SK-N-SH (cell line): Measurements from ENCODE around the gene MAN2B2. TPM values are rescaled to one million over a fixed set of nuclear protein-coding genes. Genes with fewer than 3 reads are reported as not detected.

Experiments
- CTCF ChIA-PET: fragments of 300-600, 350-600 bp; formaldehyde crosslinking; extraction: SDS; loops from one replicate; lab custom pipeline; 2021; lab: Yijun Ruan, JAX
- POLR2A ChIA-PET: fragments of 350-600 bp; sonication (Branson Sonifier 250); formaldehyde crosslinking; extraction: SDS; loops from one replicate; lab custom pipeline; 2020; ENCODE audit warnings: antibody characterized with exemption, inconsistent platforms; lab: Yijun Ruan, JAX
- DNase-seq: peaks from one replicate; pipeline ENCODE4 v3.0.0; 2012
- H2AFZ ChIP-seq: fragments of 200-600 bp; sonication (generic); 2 replicates; pipeline ENCODE4 v1.8.1; 2016; ENCODE audit warnings: antibody characterized with exemption, mild to moderate bottlenecking, low read depth
- H3F3A ChIP-seq: fragments of 200-600 bp; sonication (generic); replicated peaks from 2 replicates; pipeline ENCODE3; 2016; ENCODE audit warnings: antibody characterized with exemption, mild to moderate bottlenecking; ENCODE audit not compliant: insufficient read depth
- H3K27ac ChIP-seq, 2 experiments: fragments of 200-500 bp in 1 of 2; fragments of 200-600 bp in 1 of 2; sonication (Bioruptor generic) in 1 of 2; sonication (generic), shearing (Covaris generic) in 1 of 2; 2 replicates each; pipeline versions ENCODE4 v1.5.1 to v1.6.1; 2014 to 2016; ENCODE audit warnings: low read depth in 2 of 2, inconsistent platforms in 1 of 2, low read length in 1 of 2, mild to moderate bottlenecking in 1 of 2, mixed read lengths in 1 of 2
- H3K27me3 ChIP-seq: fragments of 200-600 bp; sonication (generic), shearing (Covaris generic); 2 replicates; pipeline ENCODE4 v1.6.1; 2016; ENCODE audit warnings: mixed run types; ENCODE audit not compliant: insufficient read depth
- H3K36me3 ChIP-seq, 2 experiments: fragments of 200-500 bp in 1 of 2; fragments of 200-600 bp in 1 of 2; sonication (Bioruptor generic) in 1 of 2; sonication (generic) in 1 of 2; replicated peaks in 1 of 2; 2 replicates each; pipeline versions ENCODE3 to v1.5.1; 2014 to 2016; ENCODE audit warnings: low read length in 1 of 2, mild to moderate bottlenecking in 1 of 2; ENCODE audit not compliant: insufficient read depth in 2 of 2, control insufficient read depth in 1 of 2
- H3K4me1 ChIP-seq, 2 experiments: fragments of 200-500 bp in 1 of 2; fragments of 200-600 bp in 1 of 2; sonication (Bioruptor generic) in 1 of 2; sonication (generic), shearing (Covaris generic) in 1 of 2; 2 replicates each; pipeline versions ENCODE4 v1.5.1 to v1.6.1; 2014 to 2016; ENCODE audit warnings: low read depth in 1 of 2, low read length in 1 of 2, mixed run types in 1 of 2; ENCODE audit not compliant: insufficient read depth in 2 of 2, control insufficient read depth in 1 of 2
- H3K4me2 ChIP-seq: fragments of 200-600 bp; sonication (generic), shearing (Covaris generic); 2 replicates; pipeline ENCODE4 v1.6.1; 2017; ENCODE audit warnings: mixed run types
- H3K4me3 ChIP-seq, 2 experiments: fragments of 200-500 bp in 1 of 2; fragments of 200-600 bp in 1 of 2; sonication (Bioruptor generic) in 1 of 2; sonication (generic), shearing (Covaris generic) in 1 of 2; 2 replicates each; pipeline versions ENCODE4 v1.5.1 to v1.8.1; 2014 to 2016; ENCODE audit warnings: low read depth in 2 of 2, inconsistent platforms in 1 of 2, low read length in 1 of 2, mild to moderate bottlenecking in 1 of 2, mixed read lengths in 1 of 2, moderate library complexity in 1 of 2
- H3K79me2 ChIP-seq: fragments of 200-600 bp; sonication (generic); 2 replicates; pipeline ENCODE4 v1.8.1; 2017; ENCODE audit warnings: mild to moderate bottlenecking; ENCODE audit not compliant: insufficient read depth
- H3K9ac ChIP-seq: fragments of 200-600 bp; sonication (generic); 2 replicates; pipeline ENCODE4 v1.6.1; 2017; ENCODE audit warnings: mixed run types
- H3K9me2 ChIP-seq: fragments of 200-600 bp; sonication (generic); 2 replicates; pipeline ENCODE4 v1.6.1; 2017; ENCODE audit warnings: mixed run types
- H3K9me3 ChIP-seq: fragments of 200-600 bp; sonication (generic); 2 replicates; pipeline ENCODE4 v1.6.1; 2017; ENCODE audit warnings: mixed run types, mild to moderate bottlenecking, moderate library complexity
- H4K20me1 ChIP-seq: fragments of 200-600 bp; sonication (generic); 2 replicates; pipeline ENCODE4 v1.6.1; 2017; ENCODE audit warnings: mild to moderate bottlenecking, mixed run types; ENCODE audit not compliant: insufficient read depth
- CHD2 ChIP-seq: fragments of 150-350 bp; IDR thresholded peaks from 2 replicates; pipeline ENCODE4 v1.6.1; 2018; ENCODE audit warnings: low read length; ENCODE audit not compliant: partially characterized antibody
- FOXJ3 ChIP-seq: sonication (generic); formaldehyde crosslinking; IDR thresholded peaks from 2 replicates; pipeline ENCODE4 v1.5.1; 2020; ENCODE audit warnings: mild to moderate bottlenecking, missing genetic modification reagents
- MXI1 ChIP-seq: IDR thresholded peaks from 2 replicates; pipeline ENCODE4 v1.6.1; 2012; ENCODE audit warnings: mild to moderate bottlenecking, low read depth, low read length, improper control_type of control experiment
- RAD21 ChIP-seq: IDR thresholded peaks from 2 replicates; pipeline ENCODE4 v1.6.1; 2012; ENCODE audit warnings: mild to moderate bottlenecking, low read length
- RCOR1 ChIP-seq: fragments of 150-350 bp; IDR thresholded peaks from 2 replicates; pipeline ENCODE4 v1.6.1; 2017; ENCODE audit warnings: antibody characterized with exemption, low read length
- WGBS: methylation state at CpG from one replicate; pipeline ENCODE4 v1.1.6; 2017; ENCODE audit warnings: low lambda C conversion rate; 5-methylcytosine and 5-hydroxymethylcytosine counted together
- polyA plus RNA-seq, 3 experiments: library from polyadenylated mRNA; depleted of rRNA; stranded (reverse); fragments of >200 nt; gene quantifications; 2 replicates each; pipeline ENCODE4 v1.2.3, GENCODE V29; 2012
- TF ChIP-seq, protein P1 (sequence below): fragments of 150-350 bp; IDR thresholded peaks from 2 replicates; pipeline ENCODE4 v1.6.1; 2017; ENCODE audit warnings: antibody characterized with exemption, low read length, low read depth, borderline replicate concordance
- TF ChIP-seq, protein P2 (sequence below): fragments of 200-600 bp; sonication (generic); IDR thresholded peaks from 2 replicates; pipeline ENCODE4 v1.6.1; 2017; ENCODE audit warnings: antibody characterized with exemption, mild to moderate bottlenecking, moderate library complexity
- TF ChIP-seq, protein P3 (sequence below): IDR thresholded peaks from 2 replicates; pipeline ENCODE4 v1.4.0; 2012; ENCODE audit warnings: low read depth, borderline replicate concordance
- TF ChIP-seq, protein P4 (sequence below): IDR thresholded peaks from 2 replicates; pipeline ENCODE4; 2012
- TF ChIP-seq, protein P5 (sequence below): IDR thresholded peaks from 2 replicates; pipeline ENCODE4 v1.6.1; 2012; ENCODE audit warnings: mild to moderate bottlenecking, low read depth, low read length, moderate library complexity

The MAN2B2 gene
- polyA plus RNA-seq, 1 of the 3 experiments (the other 2 are of a cell fraction), result 24.9 TPM

DNA sequence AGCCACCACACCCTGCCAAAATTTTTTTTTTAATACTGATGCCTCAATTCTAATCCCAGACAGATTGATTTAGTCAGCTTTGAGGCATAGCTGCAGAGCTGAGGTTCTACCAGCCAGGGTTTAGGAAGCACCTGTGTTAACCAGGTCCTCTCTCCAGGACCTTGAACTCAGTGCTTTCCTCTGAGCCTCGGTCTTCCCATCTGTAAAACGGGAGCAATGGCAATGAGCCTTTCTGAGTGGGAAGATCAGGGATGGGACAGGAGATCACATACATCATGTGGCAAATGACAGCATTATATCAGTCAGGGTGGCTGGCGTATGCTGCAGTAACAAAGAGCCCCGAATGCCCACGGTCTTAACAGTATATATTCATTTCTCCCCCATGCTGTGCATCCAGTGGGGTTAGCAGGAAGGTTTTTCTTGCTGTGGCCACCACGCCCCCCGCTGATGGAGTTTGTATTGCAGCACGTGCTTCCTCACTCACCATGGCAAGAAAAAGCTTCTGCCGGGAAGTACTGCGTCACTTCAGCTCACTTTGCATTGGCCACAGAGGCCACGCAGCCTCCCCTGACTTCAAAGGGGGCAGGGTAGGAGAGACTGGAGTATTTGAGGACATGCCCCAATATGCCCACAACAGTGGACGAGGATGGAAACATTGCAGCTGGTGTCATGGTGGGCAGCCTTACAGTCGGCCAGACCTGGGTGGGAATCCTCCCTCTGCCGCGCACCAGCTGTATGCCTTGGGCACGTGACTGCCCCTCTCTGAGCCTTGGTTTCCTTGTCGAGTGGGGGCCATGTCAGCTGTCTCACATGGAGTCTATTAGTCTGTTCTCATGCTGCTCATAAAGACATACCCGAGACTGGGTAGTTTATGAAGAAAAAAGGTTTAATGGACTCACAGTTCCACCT, 41.4 kb downstream of the MAN2B2 start (continued):
- TF ChIP-seq FOXJ3 (CRISPR knock-in tag) (no peak), RAD21 (no peak), RCOR1 (no peak)

DNA sequence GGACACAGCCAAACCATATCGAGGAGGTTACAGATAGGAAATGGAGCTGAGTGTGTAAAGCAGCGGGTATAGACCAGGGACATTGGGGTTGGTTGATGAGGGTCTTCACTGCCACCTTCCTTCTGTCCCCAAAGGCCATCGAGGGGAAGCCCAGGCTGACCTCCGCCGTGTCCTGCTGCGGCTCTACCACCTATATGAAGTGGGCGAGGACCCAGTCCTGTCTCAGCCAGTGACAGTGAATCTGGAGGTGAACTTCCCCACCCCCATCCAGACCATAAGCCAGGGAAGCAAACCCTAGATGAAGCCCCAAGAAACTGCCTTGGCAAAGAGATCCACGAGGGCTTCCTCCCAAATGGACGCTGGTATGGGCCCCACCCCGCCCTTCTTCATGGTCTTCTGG, 42.3 kb downstream of the MAN2B2 start:
- Histone ChIP-seq H3K4me3 (no peak overlapping the region), H3K79me2 (no peaks in the 10 kb centered on the region), H3K9me2 (no peaks in the 10 kb centered on the region), H4K20me1 (no peaks in the 10 kb centered on the region), H3K9me3 (no peaks in the 10 kb centered on the region), H3F3A (no peaks in the 10 kb centered on the region), H3K4me2 (no peak overlapping the region), H3K27ac (no peak overlapping the region), H2AFZ (no peak overlapping the region), H3K36me3 (peaks cover 0 to 12% of the 10 kb centered on the region in 2 experiments), H3K27me3 (no peaks in the 10 kb centered on the region), H3K4me1 (no peaks in the 10 kb centered on the region), H3K9ac (no peak overlapping the region)
- TF ChIP-seq, protein P1, sequence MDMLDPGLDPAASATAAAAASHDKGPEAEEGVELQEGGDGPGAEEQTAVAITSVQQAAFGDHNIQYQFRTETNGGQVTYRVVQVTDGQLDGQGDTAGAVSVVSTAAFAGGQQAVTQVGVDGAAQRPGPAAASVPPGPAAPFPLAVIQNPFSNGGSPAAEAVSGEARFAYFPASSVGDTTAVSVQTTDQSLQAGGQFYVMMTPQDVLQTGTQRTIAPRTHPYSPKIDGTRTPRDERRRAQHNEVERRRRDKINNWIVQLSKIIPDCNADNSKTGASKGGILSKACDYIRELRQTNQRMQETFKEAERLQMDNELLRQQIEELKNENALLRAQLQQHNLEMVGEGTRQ, result no peak
- TF ChIP-seq, protein P2, sequence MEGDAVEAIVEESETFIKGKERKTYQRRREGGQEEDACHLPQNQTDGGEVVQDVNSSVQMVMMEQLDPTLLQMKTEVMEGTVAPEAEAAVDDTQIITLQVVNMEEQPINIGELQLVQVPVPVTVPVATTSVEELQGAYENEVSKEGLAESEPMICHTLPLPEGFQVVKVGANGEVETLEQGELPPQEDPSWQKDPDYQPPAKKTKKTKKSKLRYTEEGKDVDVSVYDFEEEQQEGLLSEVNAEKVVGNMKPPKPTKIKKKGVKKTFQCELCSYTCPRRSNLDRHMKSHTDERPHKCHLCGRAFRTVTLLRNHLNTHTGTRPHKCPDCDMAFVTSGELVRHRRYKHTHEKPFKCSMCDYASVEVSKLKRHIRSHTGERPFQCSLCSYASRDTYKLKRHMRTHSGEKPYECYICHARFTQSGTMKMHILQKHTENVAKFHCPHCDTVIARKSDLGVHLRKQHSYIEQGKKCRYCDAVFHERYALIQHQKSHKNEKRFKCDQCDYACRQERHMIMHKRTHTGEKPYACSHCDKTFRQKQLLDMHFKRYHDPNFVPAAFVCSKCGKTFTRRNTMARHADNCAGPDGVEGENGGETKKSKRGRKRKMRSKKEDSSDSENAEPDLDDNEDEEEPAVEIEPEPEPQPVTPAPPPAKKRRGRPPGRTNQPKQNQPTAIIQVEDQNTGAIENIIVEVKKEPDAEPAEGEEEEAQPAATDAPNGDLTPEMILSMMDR, result no peak
- no peak for TF ChIP-seq CHD2
- TF ChIP-seq, protein P3, sequence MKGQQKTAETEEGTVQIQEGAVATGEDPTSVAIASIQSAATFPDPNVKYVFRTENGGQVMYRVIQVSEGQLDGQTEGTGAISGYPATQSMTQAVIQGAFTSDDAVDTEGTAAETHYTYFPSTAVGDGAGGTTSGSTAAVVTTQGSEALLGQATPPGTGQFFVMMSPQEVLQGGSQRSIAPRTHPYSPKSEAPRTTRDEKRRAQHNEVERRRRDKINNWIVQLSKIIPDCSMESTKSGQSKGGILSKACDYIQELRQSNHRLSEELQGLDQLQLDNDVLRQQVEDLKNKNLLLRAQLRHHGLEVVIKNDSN, result no peak
- TF ChIP-seq, protein P4, sequence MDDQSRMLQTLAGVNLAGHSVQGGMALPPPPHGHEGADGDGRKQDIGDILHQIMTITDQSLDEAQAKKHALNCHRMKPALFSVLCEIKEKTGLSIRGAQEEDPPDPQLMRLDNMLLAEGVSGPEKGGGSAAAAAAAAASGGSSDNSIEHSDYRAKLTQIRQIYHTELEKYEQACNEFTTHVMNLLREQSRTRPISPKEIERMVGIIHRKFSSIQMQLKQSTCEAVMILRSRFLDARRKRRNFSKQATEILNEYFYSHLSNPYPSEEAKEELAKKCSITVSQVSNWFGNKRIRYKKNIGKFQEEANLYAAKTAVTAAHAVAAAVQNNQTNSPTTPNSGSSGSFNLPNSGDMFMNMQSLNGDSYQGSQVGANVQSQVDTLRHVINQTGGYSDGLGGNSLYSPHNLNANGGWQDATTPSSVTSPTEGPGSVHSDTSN, result no peak
- no peak for TF ChIP-seq MXI1
- TF ChIP-seq, protein P5, sequence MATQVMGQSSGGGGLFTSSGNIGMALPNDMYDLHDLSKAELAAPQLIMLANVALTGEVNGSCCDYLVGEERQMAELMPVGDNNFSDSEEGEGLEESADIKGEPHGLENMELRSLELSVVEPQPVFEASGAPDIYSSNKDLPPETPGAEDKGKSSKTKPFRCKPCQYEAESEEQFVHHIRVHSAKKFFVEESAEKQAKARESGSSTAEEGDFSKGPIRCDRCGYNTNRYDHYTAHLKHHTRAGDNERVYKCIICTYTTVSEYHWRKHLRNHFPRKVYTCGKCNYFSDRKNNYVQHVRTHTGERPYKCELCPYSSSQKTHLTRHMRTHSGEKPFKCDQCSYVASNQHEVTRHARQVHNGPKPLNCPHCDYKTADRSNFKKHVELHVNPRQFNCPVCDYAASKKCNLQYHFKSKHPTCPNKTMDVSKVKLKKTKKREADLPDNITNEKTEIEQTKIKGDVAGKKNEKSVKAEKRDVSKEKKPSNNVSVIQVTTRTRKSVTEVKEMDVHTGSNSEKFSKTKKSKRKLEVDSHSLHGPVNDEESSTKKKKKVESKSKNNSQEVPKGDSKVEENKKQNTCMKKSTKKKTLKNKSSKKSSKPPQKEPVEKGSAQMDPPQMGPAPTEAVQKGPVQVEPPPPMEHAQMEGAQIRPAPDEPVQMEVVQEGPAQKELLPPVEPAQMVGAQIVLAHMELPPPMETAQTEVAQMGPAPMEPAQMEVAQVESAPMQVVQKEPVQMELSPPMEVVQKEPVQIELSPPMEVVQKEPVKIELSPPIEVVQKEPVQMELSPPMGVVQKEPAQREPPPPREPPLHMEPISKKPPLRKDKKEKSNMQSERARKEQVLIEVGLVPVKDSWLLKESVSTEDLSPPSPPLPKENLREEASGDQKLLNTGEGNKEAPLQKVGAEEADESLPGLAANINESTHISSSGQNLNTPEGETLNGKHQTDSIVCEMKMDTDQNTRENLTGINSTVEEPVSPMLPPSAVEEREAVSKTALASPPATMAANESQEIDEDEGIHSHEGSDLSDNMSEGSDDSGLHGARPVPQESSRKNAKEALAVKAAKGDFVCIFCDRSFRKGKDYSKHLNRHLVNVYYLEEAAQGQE, result no peak
- 100% methylated on average over 10 of the region's 10 CpGs for WGBS
- ChIA-PET POLR2A (no interaction called here), CTCF (no interaction called here)
- no peak for DNase-seq
